Superior temporal gyrus (tissue), 1 donor: Measurements from ENCODE around the gene KCNA1.
A peak's percentile ranks its signal among the peaks of the same experiment; 100 is the strongest.
"Not testable (repeated sequence)": the region's sequence is repeated elsewhere in the genome, so short reads cannot be mapped to it uniquely, and the experiment has no call there.

Experiments
- DNase-seq: peaks from one replicate; pipeline ENCODE4 v3.0.0-alpha.2; 2016; ENCODE audit errors: extremely low spot score

KCNA1 gene

DNA sequence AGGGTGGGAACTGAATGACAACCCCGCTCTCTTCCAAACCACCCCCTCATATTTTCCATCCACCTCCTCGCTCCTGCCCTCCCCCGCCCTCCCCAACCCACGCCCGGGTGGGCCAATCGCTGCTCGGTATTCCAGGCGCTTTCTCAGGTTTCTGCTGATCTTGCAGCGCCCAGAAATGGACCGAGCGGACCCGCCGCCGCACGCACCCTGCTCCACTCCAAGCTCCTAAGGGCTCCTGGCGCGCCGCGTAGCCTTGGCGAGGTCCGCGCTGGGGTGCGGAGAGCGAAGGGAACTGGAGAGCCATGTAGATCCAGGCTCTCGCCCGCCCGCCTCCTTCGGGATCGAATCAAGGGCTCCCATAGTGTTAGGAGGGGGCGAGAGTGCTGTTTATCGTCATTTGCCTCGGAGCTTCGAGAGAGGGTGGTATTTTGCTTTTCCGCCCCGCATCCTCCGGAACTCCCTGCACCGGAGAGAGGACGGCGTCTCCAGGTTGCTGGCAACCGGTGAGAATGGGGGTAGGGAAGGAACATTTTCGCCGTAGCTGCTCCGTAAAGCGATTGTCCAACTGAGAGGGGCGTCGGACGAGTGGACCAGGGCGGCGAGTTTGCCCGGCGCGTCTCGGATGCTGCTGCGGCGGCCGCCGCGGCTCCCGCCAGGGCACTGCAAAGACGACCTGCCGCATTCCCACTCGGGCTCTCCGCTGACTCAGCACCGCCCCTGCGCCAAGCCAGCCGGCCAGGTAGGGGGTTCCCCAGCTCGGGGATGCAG, at the start of gene KCNA1:
Gene KCNA1, plus strand, starts transcription at position 172 of the 768 bp plus-strand sequence. CDS start 1,474 bp downstream, outside the sequence.
- no peak for DNase-seq

DNA sequence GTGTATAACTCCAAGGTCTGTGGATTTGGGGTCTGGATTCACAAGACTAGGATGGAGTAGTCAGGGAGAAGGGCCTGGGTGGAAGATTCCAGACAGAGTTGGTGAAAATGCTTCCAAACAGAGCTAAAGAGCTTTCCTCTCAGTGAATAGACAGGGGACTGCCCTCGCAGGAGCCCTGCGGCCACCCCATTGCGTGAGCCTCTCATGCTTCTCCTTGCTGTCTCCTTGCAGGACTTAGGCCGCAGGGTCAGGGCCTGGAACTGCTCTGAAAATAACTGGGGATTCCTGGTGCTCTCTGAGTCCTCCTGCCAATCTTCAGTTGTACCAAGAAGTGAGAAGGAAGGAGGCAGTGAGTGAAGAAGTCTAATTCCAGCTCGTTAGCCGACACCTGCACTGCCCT, 49.0 kb upstream of the KCNA1 start:
- no peak for DNase-seq

DNA sequence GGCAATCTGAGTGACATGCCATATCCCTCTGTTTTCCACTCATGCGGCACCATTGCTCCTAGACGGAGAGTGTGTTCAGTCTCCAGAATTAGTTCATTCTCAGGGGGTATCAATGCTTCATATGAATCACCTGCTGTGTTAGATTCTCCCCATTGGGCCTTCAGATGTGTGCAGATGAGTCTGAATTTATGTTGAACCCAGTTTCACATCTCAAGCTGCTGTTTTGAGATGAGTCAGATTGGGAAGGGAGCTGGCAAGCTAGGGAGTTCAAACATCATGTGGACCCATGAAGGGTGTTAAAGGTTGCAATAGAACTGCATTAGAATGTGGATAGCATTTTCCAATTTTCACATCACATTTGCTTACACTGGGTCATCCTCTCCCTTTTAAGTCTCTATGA, 46.9 kb upstream of the KCNA1 start:
- DNase-seq: no peak

DNA sequence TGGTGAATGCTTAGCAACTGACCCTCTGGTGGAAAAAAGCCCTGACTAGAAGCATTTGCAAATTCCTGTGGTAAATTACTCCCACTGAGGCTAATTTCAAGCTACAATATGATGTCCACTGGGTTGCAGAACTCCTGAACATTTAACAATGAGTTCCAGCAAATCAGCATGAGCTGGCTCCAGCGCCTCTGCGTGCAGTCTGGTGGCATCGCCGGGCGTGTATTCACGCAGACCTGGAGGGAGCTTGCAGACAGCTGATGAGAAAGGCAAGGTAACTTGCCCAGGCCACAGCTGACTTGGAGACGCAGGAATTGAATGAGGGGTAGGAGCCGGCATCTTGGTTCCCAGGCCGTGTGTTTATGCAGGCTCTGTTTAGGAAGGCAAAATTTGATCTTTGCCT, 45.1 kb upstream of the KCNA1 start:
- no peak for DNase-seq

DNA sequence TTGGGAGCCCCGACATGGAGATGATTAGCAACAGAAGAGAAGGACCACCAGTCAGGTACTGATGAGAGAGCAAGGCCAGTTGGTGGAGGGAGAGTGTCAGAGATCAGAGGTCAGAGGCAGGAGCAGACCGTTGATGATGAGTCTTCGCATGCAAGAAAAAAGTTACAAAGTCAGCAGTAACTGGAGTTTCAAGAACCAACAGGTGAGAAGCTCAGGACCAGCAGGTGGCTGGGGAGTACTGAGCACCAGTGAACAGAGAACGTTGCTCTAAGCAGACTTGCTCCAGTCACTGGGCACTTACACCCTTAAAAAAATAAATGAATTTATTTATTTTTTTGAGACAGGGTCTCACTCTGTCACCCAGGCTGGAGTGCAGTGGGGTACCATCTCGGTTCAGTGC, 44.5 kb upstream of the KCNA1 start:
- no peak for DNase-seq

DNA sequence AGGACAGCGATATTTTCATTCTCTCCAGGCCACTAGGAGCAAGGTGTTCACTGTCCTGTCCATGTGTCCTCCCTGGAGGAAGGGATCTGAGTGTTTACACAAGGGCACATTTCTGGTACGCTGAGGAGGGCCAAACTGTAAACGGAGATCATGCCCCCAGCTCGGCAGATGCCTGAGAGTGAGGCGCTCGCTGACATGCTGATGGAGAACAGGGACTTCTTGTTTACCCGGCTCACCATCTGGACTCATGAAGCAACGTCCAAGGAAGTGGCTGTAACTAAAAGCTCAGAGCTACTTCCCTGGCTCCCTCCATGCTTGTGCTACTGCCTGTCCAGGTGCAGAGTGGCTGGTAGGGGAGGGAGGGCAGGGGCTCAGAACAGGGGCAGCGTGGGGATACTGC, 43.4 kb upstream of the KCNA1 start:
- no peak for DNase-seq

DNA sequence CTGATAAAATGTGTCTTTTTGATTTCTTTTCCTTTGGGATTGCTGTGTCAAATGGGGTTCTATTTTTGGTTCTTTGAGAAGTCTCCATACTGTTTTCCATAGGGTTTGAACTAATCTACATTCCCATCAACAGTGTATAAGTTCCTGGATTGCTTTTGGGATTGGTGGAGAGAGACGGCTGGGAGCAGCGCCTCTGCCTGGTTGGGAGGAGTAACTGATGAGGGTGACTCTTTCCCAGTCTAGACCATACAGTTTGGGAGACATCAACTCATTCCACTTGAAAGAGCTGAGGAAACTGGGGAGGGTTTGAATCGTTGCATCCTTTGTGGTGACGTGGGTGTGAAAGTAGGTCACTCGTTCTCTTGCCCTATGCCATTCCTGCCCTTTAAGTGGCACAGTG, 42.3 kb upstream of the KCNA1 start:
- no peak for DNase-seq

DNA sequence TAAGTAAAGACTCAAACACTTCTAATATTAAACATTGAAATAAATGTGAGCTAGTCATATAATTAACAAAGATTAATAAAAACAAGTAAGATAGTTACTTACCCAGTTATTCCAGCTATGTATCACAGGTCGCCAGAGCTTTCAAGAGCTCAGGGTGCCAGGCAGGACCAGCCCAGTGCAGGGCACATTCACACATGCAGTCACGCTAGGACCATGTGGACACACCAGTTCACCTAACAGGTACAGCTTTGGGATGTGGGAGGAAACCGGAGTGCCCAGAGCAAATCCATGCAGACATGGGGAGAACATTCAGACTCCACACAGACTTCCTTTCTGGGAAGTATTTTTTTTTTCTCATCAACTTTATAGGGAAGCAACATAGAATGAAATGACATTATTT, 39.3 kb upstream of the KCNA1 start:
- DNase-seq: no peak

DNA sequence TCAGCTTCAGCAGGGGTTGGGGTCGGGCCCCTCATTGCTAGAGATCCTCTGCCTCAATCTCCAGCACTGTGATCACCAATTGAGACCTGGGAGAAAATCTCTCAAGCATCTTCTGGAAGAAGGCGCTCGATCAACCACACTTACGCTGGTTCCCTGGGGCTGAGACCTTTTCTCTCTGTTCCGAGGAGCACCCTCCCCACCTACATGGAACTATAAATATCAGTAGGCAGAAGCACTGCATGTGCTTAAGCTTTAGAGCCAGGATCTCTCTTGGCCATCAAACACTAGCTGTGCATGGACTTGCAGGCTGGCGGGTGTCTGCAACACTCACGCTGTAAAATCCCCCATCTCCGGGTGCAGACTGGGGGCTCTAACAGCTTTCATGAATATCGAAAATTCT, 38.2 kb upstream of the KCNA1 start:
- DNase-seq: no peak

DNA sequence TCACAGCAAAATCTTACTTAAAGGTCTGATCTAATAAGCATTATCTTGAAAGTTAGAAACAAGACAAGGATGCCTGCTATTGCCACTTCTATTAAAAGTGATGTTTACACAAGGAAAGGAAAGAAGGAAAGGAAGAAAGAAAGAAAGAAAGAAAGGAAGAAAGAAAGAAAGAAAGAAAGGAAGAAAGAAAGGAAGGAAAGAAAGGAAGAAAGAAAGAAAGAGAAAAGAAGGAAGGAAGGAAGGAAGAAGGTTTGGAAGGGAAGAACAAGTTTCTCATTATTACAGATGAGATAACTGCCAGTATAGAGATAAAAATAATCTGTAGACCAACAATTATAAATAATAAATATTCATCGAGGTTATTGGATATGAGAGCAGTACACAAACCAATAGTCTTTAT, 35.8 kb upstream of the KCNA1 start:
- no peak for DNase-seq

DNA sequence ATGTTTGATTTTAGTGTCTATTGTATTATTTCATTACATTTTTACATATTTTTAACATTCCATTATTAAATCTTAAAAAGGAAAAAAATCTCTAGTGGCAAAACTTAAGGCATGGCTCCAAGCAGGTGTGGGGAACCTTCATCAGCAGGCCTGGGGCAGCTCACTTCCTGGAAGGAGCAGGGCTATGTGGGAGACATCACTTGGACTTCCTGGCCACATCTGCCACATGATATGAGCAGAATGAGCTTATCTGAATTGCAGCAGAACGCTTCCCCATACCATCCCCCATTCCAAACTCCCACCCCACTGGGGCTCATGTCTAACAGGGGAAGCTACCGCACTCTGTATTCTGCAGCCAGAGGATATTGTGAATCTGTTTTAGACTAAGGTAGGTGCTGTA, 35.0 kb upstream of the KCNA1 start:
- DNase-seq: no peak

DNA sequence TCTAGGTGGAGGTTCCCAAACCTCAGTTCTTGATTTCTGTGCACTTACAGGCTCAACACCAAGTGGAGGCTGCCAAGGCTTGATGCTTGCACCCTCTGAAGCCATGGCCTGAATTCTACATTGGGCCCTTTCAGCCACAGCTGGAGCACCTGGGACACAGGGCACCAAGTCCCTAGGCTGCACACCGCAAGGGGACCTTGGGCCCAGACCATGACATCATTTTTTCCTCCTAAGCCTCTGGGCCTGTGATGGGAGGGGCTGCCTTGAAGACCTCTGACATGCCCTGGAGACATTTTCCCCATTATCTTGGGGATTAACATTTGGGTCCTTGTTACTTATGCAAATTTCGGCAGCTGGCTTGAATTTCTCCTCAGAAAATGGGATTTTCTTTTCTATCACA, 30.2 kb upstream of the KCNA1 start:
- not testable (repeated sequence) for DNase-seq

DNA sequence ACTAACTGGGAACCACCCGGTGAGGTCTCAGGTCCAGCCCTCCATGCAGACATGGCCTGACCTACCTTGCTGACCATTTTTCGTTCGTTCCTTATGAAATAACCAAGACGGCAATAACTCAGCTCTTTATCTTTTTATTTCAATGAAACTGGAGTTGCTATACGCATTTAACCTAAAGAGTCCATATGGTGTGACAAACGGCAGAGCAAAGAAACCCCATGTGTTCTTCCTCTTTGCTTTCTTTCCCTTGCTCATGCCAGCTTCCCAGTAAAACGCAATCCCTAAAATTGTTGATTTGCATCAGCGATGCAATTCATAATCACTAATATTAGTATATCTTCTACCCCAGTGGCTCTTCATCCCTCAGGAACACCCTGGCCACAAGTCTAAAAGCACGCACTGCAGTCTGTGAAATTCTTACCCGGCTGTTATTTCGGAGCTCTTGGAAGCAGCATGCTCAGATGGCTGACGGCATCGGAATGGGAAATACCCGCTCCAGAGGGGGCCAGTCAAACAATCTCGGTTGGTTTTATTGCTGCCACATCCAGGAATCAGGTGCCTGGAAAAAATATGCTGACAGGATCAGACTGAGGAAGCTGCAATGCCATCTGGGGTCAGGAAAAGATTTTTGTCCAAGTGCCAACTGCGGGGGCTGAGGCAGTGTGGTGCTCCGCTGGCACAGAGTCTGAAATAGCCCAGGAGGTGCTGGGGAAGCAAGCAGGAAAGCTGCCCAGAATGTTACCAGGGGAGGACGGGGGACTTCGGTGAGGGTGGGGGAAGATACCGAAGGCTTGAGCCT, 28.2 kb upstream of the KCNA1 start:
- DNase-seq: peak; percentile 35

DNA sequence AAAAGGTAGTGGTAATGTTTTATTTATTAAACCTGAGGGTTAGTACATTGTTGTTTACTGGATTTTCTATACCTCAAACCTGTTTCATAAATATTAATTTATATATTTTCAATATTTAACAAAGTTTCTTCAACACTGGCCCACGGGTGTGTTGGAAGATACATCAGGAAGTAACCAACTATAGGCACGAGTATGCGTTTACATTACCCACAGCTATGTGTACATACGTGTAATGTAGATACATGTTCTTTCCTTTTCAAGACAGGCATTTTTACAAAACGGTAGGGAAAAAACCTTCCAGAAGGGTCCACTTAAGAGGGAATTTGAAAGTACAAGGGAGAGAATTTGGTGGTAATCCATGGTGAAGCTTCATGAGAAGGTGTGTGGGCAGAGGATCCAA, 17.8 kb upstream of the KCNA1 start:
- no peak for DNase-seq

DNA sequence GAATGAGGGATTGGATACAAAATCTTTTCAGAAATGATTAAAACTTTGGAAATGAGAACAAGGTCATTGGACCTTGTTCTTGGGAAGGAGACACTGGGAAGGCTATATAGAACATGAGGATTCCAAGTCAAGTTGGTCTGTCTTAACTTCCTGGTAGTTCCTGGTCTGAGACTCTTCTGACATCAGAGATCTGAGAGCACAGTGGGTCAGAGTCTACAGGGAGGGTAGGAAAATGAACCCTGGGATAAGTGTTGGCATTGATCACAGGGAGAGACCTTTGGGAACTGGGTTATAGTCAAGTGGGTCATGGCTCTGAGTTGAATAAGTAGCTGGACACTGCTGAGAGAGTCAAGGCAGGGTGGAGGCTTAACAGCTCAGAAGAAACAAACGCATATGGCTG, 17.3 kb upstream of the KCNA1 start:
- no peak for DNase-seq

DNA sequence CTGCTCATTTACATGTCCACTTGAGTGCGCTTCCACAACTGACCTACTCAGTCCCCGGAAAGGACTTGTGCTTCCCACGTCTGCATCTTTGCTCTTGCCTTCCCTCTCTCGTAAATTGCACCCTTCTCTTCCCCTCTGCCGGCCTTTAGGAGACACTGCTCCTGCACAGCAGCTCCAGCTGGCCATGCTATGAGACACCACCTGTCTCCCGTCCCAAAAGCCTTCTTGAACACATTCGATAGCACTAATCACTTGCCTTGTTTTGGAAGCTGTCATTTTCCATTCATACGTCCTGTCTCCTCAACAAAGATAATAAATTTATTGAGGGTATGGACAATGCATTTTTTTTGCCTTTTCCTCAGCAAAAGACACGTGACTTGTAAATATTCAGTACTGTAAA, 15.7 kb upstream of the KCNA1 start:
- no peak for DNase-seq

DNA sequence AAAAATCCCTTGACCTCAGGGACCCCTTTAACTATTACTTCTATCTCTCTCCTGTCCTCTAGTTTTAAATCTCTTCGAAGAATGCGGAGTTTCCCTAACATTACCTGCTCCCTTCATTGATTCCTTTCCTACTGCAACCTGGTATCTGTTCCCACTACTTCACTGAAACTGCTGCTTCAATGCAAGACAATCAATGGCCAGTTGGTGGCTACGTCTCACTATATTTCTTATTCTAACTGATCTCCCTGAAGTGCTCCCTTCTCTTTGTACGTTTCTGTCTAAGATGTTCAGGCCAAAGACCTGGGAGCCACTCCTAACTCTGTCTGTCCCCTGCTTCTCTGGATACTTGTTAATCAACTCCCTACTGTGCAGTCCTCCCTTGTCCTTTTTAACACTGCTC, 10.3 kb upstream of the KCNA1 start:
- no peak for DNase-seq

DNA sequence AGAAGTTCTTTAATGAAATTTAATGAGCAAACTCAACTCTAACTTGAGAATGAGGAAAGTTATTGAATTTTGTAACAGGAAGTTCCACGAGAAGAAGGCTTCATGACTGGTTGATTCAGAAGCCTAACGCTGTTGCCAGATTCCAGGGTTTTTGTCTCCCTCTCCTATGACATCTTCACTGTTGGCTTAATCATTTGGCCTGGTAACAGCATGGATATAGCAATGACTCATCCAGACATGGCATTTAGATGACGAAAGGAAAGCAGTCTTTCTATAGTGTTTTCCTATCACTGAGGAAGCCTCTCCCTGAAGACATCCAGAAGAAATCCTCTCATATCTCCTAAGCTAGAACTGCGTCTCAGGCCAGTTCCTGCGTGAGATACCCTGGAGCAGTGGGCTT, 9.4 kb upstream of the KCNA1 start:
- DNase-seq: peak; percentile 25

DNA sequence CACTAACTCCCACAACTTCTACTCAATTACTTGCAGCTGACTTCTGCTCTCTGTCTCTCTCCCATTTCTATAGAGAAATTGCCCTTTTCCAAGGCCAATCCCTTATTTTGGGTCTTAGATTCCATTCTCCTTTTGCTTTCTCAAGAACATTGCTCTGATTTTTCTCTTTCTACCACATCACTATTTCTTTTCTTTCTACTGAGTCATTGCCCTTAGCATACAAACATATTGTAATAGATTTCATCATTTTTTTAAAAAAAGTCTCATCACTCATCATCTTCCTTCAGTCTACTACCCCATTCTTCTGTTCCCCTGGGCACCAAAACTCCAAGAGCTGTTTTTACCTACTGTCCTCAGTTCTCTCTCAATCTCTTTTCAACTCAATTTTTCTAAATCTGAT, 4.4 kb upstream of the KCNA1 start:
- no peak for DNase-seq

DNA sequence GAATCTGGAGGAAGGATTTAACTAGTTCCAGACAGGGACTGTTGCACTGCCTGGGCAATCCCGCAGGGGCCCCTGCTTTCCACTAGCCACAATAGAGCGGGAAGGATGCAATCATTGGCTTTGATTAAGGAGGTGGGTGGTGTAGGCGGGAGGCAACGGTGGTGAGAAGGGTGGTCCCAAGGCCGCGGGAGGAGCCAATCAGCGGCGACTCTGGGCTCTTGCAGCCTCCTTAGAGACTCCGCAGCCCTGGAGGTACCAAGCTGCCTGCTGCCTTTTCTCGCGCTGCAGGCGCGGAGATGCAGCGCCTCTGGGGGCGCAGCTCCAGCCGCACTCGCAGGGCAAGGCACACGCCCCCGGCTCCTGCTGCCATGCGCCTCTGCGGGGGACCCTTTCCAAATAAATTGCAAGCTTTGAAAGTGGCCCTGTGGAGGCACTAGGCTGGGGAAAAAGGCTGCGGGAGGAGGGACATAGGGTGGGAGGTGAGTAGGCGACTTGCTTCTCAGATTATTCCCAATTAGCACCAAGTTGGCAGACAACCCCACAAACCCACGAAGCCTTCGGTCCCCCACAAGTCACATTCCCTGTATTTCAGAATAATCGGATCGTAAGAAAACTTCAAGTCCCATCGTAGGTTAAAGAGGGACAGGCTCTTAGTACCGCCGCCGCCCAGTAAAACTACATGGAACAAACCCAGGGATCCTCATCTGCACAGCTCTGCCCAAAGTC, 858 bp upstream of the KCNA1 start:
- no peak for DNase-seq

DNA sequence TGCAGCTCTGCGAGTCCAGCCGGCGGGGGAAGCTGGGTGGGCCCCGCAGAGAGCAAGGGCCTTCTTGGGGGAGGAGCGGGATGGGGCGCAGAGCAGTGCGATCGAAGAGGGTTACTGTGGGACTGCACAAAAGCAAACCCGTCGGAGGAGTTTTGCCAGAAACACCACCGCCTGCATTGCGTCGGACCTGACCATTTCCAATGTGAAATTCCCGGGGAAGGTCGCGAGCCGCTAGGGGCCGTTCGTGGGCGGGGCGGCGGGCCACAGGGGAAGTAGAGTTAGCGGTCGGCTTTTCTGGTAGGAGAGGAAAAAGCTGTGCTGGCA, 333 bp upstream of the KCNA1 start:
- no peak for DNase-seq

DNA sequence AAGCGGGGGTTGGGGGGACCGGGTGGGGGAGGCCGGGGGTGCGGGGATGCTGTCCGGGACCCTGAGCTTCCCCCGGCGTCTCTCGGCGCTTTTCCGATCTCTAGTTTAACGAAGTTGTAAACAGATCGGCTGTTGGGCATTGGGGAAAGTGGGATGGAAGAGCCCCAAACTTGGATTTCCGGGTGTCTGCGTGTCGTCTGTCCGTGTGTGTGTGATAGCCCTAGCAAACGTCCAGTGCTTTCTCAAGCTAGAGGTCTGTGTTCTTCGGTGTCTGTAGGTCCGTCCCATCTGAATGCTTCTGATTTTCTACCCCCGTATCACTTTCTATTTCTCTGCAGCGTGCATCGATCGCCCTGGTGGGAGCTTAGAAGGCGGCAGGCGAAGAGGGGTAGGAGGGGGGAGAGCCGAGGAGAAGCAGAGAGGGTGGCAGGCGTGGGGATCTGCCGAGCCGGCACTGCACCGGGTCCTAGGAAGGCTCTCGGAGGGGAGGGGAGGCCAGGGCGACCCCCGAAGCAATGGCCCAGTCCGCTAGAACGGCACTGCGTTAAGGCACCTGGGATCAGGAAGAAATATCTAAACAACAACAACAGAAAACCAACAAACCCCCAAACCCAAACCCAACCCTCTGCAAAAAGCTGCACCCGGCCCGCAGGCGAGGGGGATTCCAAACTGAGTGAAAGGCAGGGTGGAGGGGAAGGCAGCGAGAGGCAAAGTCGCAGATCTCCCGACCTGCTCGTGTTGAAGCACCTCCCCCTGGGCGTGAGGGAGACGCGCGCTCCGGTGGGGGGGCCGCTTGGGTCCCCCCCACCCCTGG, 1.0 kb downstream of the KCNA1 start:
- no peak for DNase-seq
